IPS DF 4.7 (cell line): ENCODE measurements around the gene ZMIZ2.
"Not testable (repeated sequence)": the region's sequence is repeated elsewhere in the genome, so short reads cannot be mapped to it uniquely, and the experiment has no call there.

Source experiments
- DNase-seq: peaks from one replicate; pipeline ENCODE4 v3.0.0-alpha.2; 2013; ENCODE audit warnings: low spot score; ENCODE audit errors: extremely low read depth

ZMIZ2 gene, protein sequence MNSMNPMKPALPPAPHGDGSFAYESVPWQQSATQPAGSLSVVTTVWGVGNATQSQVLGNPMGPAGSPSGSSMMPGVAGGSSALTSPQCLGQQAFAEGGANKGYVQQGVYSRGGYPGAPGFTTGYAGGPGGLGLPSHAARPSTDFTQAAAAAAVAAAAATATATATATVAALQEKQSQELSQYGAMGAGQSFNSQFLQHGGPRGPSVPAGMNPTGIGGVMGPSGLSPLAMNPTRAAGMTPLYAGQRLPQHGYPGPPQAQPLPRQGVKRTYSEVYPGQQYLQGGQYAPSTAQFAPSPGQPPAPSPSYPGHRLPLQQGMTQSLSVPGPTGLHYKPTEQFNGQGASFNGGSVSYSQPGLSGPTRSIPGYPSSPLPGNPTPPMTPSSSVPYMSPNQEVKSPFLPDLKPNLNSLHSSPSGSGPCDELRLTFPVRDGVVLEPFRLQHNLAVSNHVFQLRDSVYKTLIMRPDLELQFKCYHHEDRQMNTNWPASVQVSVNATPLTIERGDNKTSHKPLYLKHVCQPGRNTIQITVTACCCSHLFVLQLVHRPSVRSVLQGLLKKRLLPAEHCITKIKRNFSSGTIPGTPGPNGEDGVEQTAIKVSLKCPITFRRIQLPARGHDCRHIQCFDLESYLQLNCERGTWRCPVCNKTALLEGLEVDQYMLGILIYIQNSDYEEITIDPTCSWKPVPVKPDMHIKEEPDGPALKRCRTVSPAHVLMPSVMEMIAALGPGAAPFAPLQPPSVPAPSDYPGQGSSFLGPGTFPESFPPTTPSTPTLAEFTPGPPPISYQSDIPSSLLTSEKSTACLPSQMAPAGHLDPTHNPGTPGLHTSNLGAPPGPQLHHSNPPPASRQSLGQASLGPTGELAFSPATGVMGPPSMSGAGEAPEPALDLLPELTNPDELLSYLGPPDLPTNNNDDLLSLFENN

DNA sequence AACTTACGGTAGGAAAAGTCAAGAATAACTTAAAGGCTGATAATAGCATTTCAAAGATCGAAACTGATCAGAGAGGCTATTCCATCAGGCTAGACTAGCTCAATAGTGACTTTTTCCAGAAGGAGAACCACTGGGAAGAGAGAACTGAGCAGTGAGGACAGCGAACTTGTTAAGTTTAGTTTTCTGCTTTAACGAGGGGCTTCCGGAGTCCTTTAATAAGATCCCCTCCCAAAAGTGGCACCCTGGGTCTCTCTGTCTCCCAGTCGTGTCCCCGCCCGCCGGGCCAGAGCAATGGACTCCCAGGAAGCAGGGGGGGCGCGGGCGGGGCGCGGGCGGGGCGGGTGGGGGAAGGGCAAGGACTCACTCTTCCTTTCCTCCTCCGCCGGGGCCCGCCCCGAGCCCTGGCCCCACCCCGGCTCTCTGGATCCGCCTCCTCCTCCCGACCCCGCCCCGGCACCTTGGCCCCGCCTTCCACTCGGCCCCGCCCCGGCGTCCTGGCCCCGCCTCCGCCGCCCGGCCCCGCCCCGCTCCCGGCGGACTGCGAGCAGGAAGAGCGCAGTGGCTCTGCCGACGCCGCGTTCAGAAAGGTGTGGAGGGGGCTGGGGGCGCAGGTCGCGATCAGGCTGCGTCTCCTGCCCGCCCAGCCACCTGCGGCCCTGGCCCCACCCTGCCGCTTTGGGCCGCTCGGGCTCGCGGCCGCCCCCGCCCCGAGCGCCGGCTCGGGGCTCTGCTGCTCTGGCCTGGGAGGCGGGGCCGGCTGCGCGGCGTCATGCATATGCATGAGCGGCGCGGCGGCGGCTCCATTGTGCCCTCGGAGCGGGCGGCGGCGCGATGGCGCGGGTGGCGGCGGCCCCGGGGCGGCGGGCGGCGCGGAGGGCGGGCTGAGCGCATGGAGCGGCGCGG lies at the start of gene ZMIZ2:
ZMIZ2 (plus strand) TSS at position 803 of the 903 bp plus-strand sequence. CDS start 7,403 bp downstream, outside the sequence.
- no peak for DNase-seq

DNA sequence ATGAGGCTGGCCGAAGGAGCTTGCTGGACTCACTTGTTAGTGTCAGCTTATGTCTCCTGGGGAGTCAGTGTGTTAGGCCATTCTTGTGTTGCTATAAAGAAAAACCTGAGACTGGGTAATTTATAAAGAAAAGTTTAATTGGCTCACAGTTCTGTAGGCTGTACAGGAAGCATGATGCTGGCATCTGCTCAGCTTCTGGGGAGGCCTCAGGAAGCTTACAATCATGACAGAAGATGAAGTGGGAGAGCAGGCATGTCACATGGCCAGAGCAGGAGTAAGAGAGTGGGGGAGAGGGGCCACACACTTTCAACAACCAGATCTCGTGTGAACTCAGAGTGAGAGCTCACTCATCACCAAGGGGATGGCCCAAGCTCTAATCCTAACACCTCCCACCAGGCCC lies 49.0 kb upstream of the ZMIZ2 start:
- DNase-seq, result not testable (repeated sequence)

DNA sequence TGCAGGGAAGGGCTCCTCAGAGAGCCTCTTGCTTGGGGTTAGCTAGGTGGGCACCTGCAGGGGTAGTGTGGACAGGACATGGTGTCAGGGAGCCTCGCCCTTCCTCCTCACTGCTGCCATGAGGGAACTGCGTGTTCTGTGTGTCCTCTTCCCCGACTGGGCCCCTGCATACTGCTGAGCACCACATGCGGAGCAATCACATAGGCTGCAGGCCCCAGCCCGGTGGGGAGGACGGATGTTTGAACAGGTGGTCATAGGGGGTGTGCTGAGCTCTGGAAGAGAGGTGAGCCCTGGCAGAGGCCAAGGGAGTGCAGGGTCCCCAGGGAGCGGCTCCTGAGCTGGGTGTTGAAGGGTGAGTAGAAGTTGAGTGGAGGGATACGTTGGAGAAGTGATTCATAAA lies 48.3 kb upstream of the ZMIZ2 start:
- DNase-seq, result no peak

DNA sequence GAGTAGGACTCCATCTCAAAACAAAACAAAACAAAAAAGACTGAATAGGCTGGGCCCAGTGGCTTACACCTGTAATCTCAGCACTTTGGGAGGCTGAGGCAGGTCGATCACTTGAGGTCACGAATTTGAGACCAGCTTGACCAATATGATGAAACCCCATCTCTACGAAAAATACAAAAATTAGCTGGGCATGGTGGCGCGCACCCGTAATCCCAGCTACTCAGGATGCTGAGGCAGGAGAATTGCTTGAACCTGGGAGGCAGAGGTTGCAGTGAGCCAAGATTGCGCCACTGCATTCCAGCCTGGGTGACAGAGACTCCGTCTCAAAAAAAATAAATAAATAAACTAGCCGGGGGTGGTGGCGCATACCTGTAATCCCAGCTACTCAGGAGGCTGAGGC lies 45.3 kb upstream of the ZMIZ2 start:
- DNase-seq, result not testable (repeated sequence)

DNA sequence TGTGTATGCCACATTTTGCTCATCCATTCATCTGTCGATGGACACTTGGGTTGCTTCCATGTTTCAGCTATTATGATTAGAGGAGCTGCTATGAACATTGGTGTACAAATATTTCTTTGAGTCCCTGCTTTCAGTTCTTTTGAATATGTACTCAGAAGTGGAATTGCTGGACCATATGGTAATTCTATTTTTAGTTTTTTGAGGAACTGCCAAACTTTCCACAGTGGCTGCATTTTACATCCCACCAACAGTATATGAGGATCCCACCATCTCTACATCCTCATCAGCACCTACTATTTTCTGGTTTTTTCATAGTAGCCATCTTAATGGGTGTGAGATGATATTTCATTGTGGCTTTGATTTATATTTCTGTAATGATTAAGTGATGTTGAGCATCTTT lies 44.7 kb upstream of the ZMIZ2 start:
- no peak for DNase-seq

DNA sequence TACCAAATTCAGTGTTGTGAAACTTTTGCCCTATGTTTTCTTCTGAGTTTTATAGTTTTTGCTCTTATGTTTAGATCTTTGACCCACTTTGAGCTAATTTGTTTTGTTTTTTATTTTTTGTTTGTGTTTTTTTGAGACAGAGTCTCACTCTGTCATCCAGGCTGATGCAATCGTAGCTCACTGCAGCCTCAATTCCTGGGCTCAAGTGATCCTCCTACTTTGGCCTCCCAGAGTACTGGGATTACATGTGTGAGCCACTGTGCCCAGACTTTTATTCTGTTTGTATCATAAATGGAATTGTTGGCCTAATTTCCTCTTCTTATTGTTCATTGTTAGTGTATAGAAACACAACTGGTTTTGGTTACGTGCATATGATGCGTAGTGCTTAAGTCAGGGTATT lies 43.2 kb upstream of the ZMIZ2 start:
- DNase-seq, result no peak

DNA sequence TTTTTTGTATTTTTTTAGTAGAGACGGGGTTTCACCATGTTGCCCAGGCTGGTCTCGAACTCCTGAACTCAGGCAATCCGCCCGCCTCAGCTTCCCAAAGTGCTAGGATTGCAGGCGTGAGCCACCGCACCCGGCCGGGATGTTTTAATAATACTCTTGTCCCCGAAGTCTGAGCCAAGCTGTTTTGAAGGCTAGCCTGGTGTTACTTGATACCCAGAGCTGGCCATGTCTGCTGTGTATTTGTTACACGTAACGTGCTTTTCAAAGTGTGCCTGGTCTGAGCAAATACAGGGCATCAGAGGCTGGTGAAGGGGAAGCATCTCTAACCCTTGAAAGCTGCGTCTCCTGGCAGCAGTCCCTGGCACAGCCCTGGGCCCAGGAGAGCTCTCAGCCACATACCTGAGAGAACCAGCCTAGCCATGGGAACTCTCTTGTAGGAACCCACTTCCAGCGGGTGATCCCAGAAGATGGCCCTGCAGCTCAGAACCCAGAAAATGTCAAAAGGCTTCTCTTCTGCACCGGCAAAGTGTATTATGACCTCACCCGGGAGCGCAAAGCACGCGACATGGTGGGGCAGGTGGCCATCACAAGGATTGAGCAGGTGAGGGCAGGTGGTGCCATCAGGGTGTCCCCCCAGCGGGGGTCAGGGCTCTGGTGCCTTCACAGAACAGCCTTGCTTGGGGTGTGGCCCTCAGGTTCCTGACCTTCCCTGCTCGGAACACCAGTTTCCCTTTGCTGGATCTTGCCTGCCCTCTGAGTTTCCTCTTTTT lies 41.7 kb upstream of the ZMIZ2 start:
- DNase-seq, result no peak

DNA sequence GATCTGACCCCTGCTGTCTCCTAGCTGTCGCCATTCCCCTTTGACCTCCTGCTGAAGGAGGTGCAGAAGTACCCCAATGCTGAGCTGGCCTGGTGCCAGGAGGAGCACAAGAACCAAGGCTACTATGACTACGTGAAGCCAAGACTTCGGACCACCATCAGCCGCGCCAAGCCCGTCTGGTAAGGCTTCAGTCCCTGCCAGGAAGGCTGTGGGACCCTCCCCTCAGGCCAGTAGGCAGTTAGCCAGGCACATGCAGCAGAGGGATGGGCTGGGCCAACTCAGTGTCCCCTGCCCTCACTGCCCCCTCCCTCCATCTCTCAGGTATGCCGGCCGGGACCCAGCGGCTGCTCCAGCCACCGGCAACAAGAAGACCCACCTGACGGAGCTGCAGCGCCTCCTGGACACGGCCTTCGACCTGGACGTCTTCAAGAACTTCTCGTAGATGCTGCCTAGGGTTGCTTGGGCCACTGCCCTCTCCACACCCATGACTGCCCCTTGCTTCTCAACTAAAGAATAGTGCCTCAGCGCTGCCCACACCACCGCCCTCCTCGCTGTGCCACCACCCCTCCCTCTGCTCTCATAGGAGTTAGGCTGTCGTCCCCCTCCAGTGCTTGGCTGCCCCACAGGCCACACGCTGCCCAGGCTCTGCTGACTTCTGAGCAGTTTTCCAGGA lies 41.0 kb upstream of the ZMIZ2 start:
- DNase-seq, result no peak

DNA sequence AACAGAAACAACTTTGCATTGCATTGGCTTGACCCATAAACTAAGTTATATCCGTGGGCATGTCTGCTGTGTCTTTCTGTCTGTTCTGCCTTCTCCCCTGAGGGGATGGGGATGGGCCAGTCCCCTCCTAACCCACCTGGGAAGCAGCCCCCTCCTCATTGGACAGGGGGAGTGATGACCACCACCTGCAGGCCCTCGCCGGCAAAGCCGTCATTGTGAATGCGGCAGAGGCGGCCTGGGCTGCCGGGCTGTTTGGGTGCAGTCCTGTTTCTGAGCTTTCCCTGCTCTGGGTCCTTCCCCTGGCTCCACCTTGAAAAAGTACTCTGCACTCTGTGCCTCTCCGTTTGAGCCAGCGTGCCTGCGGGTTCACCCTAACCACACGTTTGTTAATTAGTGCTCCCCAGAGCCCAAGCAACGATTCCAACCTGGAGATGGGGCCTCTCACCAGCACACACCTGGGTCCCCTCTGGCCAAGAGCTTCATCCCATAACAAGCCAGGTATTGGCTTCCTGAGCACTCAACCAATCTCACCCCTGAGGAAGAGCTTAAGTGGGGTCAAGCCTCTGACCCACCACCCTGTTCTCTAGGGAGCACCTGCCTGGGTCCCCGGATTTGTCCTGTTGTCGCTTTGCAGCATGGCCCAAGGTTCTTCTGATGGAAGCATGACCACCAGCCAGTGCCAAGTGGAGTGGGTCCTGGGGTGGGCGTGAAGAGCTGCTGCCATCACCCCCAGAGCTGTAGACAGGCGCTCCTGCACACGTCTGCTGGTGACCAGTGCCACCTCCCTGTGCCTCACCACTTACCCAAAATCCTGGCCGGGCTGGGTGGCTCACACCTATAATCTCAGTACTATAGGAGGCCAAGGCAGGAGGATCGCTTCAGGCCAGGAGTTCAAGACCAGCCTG lies 39.4 kb upstream of the ZMIZ2 start:
- no peak for DNase-seq

DNA sequence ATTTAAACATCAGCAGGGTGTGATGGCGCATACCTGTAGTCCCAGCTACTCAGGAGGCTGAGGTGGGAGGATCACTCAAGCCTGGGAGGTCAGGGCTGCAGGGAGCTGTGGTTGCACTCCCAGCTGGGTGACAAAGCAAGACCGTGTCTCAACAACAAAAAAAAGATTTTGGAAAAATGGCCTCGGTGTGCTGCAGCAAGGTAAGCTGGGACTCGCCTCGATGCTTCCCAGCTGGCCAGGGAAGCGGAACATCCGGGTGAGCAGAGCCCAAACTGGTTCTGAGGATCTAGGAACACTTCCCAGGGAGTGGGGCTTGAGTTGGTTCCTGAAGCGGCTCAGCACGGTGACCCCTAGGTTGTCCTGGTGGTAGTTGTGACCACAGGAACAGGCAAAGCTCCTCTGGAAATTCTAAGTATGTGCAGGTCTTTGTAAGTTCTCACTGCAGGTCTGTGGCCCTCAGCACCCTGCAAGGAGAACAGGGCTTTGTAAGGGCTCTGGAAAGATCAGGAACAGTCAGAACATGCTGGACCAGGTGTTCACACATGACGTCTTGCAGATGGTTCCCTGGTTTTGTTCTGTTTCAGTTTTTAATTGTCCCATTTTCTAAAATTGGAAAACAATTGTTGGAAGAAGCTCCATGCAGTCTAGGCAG lies 38.6 kb upstream of the ZMIZ2 start:
- no peak for DNase-seq

DNA sequence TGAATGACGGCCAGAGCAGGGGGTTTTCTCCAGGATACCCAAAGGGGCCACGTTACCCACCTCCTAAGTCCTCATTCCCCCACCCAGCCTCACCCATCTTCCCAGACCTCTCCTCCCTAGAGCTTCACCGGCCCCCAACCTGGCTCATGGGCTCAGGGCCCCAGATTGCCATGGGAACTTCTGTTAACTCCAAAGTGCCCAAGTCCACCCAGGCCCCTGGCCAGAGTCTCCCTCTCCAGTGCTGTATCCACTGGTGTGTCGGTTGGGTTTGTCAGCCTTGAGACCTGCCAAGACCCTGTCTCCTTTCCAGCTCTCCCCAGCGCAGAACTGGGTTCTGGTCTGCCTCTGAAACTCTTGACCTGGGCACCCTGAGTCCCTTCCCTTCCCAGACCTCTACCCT lies 37.1 kb upstream of the ZMIZ2 start:
- no peak for DNase-seq

DNA sequence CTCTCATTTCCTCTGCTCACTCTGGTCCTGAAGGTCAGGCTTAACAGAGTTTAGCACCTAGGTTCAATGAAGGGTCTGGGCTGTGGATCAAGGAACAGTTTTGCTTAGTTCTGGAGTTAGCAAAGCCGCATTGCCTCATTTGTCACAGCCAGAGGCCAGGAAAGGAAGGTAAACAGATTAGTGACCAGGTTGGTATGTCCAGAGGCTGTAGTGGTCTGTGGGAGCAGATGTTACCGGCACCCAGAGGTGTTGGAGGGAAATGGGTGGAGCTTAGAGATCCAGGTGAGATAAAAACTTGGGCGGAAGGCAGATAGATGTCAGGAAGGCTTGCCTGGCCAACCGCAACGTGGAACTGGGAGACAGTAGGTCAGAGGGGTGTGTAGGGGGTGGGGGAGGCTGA lies 36.6 kb upstream of the ZMIZ2 start:
- DNase-seq, result no peak

DNA sequence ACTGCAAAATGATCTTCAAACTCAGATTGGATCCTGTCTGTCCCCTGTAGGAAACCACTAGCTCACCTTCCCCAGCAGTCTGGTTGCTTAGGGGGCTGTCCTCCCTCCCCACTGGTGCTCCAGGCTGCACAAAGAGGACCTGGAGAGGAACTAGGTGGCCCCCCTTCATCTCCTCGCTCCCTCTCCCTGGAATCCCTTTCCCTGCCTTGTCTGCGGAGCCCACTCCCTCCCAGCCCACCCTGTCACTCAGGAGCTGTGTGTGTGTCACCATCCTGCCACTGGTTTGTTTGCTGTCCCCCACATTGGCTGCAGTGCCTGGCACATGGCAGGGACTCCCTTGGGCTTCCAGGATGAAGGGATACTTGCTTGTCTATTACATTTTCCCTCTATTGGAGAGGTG lies 35.5 kb upstream of the ZMIZ2 start:
- no peak for DNase-seq

DNA sequence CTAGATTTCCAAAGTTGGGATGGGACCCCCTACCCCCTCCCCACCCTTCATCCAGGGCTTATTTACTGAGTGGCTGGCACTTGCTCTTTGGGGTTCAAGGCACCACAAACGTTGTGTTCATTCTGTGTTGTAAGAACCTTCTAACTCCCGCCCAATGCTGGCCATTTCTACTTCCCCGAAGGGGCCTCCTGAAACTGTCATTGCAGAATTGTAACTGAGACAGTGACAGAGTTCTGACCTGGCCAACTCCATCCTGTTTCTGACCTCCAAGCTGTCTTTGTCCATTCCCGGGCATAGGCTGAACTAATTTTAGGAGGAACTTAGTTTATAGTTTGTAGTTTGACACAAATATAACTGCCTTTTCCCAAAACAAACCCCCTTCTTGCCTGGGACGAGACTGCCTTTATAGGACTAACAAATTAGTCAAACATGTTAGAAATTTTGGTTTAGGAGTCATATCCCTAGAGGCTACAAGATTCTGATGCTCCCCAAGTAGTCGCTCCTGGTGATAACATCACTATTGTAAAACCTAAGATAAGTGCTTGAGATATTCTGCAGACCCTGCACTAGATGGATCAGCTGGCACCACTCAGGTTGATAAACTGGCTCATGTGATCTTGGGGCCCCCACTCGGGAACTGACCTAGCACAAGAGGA lies 34.8 kb upstream of the ZMIZ2 start:
- DNase-seq, result no peak

DNA sequence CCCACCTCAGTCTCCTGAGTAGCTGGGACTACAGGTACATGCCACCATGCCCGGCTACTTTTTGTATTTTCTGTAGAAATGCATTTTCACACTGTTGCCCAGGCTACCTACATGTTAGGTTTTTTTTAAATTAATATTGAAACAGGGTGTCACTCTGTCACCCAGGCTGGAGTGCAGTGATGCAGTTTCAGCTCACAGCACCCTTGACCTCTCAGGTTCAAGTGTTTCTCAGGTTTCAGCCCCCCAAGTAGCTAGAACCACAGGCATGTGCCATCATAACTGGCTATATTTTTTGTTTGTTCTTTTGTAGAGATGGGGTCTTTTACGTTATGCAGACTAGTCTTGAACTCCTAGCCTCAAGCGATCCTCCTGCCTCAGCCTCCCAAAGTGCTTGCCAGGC lies 32.4 kb upstream of the ZMIZ2 start:
- DNase-seq, result no peak

DNA sequence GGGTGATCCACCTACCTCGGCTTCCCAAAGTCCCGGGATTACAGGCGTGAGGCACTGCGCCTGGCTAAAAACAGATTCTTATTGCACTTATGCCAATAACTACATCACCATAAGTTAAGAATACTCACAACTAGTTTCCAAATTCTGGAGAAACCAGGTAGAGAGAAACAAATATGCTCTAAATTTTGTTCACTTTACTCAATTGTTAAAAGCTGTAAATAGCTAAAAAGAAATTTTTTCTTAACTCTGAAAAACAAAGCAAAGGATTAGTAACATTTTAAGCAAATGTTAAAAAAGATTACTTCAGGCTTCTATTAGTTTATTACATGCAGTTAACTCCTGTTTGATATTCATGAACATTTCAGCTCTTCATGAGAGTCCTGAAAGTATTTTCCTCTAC lies 28.3 kb upstream of the ZMIZ2 start:
- DNase-seq, result no peak

DNA sequence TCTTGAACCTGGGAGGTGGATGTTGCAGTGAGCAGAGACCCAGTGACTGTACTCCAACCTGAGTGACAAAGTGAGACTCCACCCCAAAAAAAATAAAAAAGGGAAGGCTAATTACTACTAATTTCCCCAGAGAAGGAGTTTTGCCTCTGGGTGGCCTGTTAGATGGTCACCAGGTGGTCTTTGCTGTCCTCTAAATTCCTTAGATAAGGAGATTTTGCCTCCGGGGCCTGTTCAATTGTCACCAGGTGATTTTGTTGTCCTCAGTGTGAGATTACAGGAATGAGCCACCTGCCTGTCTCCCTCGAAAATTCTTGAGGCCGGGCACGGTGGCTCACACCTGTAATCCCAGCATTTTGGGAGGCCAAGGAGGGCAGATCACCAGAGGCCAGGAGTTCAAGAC lies 24.4 kb upstream of the ZMIZ2 start:
- no peak for DNase-seq

DNA sequence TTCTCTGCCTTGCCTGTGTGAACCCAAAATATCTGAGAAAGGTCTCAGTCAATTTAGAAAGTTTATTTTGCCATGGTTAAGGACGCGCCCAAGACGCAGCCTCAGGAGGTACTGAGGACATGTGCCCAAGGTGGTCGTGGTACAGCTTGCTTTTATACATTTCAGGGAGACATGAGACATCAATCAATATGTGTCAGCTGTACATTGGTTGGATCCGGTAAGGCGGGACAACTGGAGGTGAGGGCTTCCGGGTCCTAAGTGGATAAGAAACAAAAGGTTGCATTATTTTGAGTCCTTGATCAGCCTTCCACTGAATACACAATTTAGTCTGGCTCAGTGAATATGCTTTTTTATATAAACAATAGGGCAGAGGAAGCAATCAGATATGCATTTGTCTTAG lies 22.4 kb upstream of the ZMIZ2 start:
- DNase-seq, result not testable (repeated sequence)
